Measurements from ENCODE around the gene DBH. TPM values are rescaled to one million over a fixed set of nuclear protein-coding genes. Genes with fewer than 3 reads are reported as not detected.

Gene DBH
- total and polyA plus RNA-seq, 7 donors = 0.01 TPM; not detected in 6

DNA sequence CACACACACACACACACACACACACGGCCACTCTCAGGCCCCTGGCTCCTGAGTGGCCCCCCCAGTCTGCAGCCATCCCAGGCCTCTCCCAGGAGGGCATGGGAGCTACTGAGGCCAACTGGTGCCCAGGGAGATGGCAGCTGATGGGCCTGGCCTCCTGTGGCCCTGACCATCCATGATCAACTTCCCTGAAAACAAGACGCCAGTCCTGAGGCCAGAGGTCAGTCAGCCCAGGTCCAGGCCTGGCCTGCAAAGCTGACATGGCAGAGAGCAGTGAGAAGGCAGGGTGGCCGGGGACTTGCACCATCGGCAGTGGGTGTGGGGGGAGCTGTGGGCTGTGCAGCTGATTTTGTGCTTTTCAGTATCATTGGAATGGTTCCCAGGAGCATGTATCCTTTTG is 55.0 kb downstream of the DBH start:
- Histone ChIP-seq H3K4me1 (no peaks in the 10 kb centered on the region), H3K27me3 (no peaks in the 10 kb centered on the region), H3K27ac (no peak overlapping the region), H3K4me3 (no peak overlapping the region), H3K9me3 (no peaks in the 10 kb centered on the region), H3K36me3 (no peaks in the 10 kb centered on the region)
- DNase-seq = no peak
- TF ChIP-seq POLR2A (IDR thresholded peaks at IDR 0.05) (no peak), EP300 (IDR thresholded peaks at IDR 0.05) (no peak)
- 72 to 85% methylated on average over 4 of the region's 4 CpGs for WGBS, 2 donors
- intact Hi-C loops (cut with DNase I) = no loop called here

DNA sequence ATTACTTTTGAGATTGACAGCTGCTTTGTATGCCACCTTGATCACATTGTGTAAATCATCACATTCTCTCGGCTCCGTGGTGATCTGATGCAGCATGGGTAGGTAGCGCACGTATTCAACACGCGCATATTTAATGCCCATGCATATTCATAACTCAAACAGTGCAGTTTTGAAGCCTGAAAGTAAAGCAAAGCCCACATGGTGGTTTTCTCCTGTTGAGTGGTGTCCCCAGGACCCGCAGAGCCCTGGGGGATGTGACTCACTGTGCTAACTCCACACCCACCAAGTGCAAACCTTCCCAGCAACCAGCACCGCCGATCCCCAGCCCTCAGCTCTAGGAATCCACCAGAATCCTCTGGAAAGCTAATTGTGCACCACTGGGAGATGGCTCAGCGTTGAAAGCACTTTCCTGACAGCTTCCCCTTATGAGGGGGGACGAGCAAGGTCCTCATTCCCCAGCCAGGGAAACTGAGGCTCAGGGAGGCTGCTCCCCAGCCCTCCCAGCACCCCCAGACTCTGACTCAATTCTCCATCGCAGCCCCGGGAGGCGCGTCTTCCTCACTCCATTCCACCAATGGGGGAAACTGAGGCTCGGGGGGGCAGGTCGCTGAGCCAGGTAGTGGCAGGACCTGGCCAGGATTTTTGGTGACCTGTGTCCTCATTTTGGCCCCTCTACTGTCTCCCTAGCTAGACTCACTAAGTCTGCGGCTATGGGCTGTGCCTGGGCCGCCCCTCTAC is 55.6 kb downstream of the DBH start:
- 79 to 88% methylated on average over 19 of the region's 19 CpGs for WGBS, 2 donors
- no peak for DNase-seq
- no peaks in the 10 kb centered on the region for H3K27me3 ChIP-seq
- no peak overlapping the region for H3K27ac ChIP-seq
- no peak for TF ChIP-seq POLR2A (IDR thresholded peaks at IDR 0.05)
- no peaks in the 10 kb centered on the region for H3K9me3 ChIP-seq
- H3K4me3 ChIP-seq = no peak overlapping the region
- H3K4me1 ChIP-seq = no peaks in the 10 kb centered on the region
- intact Hi-C loops (cut with DNase I) = no loop called here
- no peaks in the 10 kb centered on the region for H3K36me3 ChIP-seq

GRCh38 chr9:133692364-133692985 is 56.3 kb downstream of the DBH start:
- intact Hi-C loops (cut with DNase I) = no loop called here
- 80 to 91% methylated on average over 25 of the region's 25 CpGs for WGBS, 2 donors
- no peak overlapping the region for H3K4me3 ChIP-seq
- H3K27ac ChIP-seq = no peak overlapping the region
- H3K36me3 ChIP-seq = no peaks in the 10 kb centered on the region
- no peaks in the 10 kb centered on the region for H3K27me3 ChIP-seq
- TF ChIP-seq, protein P1, sequence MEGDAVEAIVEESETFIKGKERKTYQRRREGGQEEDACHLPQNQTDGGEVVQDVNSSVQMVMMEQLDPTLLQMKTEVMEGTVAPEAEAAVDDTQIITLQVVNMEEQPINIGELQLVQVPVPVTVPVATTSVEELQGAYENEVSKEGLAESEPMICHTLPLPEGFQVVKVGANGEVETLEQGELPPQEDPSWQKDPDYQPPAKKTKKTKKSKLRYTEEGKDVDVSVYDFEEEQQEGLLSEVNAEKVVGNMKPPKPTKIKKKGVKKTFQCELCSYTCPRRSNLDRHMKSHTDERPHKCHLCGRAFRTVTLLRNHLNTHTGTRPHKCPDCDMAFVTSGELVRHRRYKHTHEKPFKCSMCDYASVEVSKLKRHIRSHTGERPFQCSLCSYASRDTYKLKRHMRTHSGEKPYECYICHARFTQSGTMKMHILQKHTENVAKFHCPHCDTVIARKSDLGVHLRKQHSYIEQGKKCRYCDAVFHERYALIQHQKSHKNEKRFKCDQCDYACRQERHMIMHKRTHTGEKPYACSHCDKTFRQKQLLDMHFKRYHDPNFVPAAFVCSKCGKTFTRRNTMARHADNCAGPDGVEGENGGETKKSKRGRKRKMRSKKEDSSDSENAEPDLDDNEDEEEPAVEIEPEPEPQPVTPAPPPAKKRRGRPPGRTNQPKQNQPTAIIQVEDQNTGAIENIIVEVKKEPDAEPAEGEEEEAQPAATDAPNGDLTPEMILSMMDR (IDR thresholded peaks at IDR 0.05) = no peak
- TF ChIP-seq POLR2A (IDR thresholded peaks at IDR 0.05) = no peak
- no peak for TF ChIP-seq POLR2AphosphoS5 (IDR thresholded peaks at IDR 0.05)
- no peak for TF ChIP-seq EP300 (IDR thresholded peaks at IDR 0.05)
- no peaks in the 10 kb centered on the region for H3K9me3 ChIP-seq
- no peak for DNase-seq
- H3K4me1 ChIP-seq = no peaks in the 10 kb centered on the region

DNA sequence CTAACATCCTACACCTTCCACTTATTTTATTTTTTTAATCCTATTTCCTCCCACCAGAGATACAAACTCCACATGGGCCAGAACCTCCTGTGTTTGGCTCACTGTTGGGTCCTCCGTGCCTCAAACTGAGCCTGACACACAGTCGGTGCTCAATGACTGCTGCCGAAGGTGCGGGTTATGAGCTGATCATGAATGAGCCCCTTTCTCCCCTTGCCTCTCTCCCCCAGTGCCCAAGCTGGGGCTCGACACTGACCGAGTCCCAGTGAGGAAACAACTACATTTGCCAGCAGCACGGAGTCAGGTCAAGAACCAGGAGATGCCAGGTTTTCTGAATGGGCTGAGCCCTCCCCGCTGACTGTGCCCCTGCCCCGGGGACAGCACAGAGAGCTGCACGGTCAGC is 57.0 kb downstream of the DBH start:
- 91 to 93% methylated on average over 10 of the region's 10 CpGs for WGBS, 2 donors
- no peak for DNase-seq
- H3K36me3 ChIP-seq = no peaks in the 10 kb centered on the region
- no peaks in the 10 kb centered on the region for H3K4me1 ChIP-seq
- H3K4me3 ChIP-seq = no peak overlapping the region
- intact Hi-C loops (cut with DNase I) = no loop called here
- no peak overlapping the region for H3K27ac ChIP-seq
- TF ChIP-seq, protein P1 (IDR thresholded peaks at IDR 0.05) = no peak
- TF ChIP-seq EP300 (IDR thresholded peaks at IDR 0.05) = no peak
- TF ChIP-seq POLR2A (IDR thresholded peaks at IDR 0.05) = no peak
- TF ChIP-seq POLR2AphosphoS5 (IDR thresholded peaks at IDR 0.05) = no peak
- no peaks in the 10 kb centered on the region for H3K27me3 ChIP-seq
- no peaks in the 10 kb centered on the region for H3K9me3 ChIP-seq

DNA sequence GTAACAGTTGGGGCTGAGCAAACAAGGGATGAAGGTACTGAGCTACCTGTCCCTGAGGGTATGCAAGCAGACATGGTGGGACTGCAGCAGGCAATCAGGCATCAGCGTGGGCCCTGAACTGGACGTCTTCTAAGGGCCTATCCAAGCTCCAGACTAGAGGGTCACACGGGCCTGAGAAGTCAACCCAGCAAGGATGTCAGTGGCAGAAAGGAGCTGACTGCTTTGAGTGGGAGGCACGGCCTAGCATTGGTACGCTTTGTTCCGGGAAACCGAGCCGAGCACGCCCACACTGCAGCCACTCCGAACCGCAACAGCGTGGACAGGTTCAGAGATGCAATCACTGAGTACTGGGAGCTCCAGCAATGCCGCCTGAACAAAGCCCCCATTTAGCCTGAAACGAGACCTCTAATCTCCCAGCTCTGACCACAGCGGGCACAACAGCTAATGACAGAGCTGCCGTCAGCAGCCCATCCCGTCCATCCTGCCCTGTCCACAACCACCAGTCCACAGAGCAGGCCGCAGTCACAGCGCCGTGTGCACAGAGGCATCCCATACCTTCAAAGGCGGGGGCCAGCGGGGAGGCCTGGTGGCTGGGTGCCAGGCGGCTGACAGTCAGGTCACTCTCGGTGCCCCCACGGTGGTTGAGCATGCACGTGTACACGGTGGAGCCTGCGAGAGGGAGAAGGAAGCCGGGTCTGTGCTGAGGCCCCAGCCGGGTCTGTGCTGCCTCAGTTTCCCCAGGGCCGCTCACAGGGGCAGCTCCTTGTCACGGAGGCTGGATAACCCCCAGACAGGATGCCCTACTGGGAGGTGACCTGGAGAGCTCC is 57.8 kb downstream of the DBH start:
- Histone ChIP-seq H3K27ac (no peak overlapping the region), H3K27me3 (no peaks in the 10 kb centered on the region), H3K9me3 (no peaks in the 10 kb centered on the region), H3K4me3 (no peak overlapping the region), H3K4me1 (no peaks in the 10 kb centered on the region), H3K36me3 (no peaks in the 10 kb centered on the region)
- intact Hi-C loops (cut with DNase I) = no loop called here
- TF ChIP-seq POLR2A (IDR thresholded peaks at IDR 0.05) (no peak), EP300 (IDR thresholded peaks at IDR 0.05) (no peak), POLR2AphosphoS5 (IDR thresholded peaks at IDR 0.05) (no peak)
- TF ChIP-seq, protein P1 (IDR thresholded peaks at IDR 0.05) = no peak
- no peak for DNase-seq
- 88 to 90% methylated on average over 32 of the region's 32 CpGs for WGBS, 2 donors

All from sigmoid colon (tissue), 7 donors.